ENCODE measurements around the gene CAMK2N2.

CAMK2N2 gene

GRCh38 chr3:184242297-184242685 is 19.1 kb downstream of the CAMK2N2 start:
- TF ChIP-seq, protein P1, sequence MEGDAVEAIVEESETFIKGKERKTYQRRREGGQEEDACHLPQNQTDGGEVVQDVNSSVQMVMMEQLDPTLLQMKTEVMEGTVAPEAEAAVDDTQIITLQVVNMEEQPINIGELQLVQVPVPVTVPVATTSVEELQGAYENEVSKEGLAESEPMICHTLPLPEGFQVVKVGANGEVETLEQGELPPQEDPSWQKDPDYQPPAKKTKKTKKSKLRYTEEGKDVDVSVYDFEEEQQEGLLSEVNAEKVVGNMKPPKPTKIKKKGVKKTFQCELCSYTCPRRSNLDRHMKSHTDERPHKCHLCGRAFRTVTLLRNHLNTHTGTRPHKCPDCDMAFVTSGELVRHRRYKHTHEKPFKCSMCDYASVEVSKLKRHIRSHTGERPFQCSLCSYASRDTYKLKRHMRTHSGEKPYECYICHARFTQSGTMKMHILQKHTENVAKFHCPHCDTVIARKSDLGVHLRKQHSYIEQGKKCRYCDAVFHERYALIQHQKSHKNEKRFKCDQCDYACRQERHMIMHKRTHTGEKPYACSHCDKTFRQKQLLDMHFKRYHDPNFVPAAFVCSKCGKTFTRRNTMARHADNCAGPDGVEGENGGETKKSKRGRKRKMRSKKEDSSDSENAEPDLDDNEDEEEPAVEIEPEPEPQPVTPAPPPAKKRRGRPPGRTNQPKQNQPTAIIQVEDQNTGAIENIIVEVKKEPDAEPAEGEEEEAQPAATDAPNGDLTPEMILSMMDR (conservative IDR thresholded peaks at IDR 0.05), result no peak; the same call in 1 of the 2 replicates
- no peak for TF ChIP-seq ZFX (IDR thresholded peaks at IDR 0.05)
- H3K27ac ChIP-seq, result peak overlapping the region; percentile 21

DNA sequence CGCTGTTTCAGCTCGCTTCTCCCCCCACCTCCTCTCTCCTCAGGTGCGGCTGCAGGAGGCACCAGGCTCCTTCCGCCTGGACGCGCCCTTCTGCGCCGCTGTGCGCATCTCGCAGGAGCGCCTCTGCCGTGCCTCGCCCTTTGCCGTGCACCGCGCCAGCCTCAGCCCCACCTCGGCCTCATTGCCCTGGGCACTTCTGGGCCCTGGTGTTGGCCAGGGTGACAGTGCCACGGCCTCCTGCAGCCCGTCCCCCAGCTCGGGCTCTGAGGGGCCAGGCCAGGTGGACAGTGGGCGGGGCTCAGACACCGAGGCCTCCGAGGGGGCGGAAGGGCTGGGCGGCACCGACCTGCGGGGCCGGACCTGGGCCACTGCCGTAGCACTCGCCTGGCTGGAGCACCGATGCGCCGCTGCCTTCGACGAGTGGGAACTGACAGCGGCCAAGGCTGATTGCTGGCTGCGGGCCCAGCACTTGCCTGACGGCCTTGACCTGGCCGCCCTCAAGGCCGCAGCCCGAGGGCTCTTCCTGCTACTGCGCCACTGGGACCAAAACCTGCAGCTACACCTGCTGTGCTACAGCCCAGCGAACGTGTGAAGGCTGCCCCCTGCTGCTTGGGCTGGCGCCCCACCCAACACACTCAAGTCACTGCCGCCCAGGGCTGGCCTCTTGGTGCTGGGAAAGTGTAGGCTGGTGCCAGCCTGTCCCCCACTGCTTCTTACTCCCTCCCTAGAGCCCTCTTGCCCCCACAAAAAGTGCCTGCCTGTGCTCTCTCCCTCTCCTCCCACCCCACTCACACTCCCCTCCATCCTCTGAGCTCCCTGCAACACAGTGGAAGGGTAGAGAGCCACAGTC is 19.7 kb downstream of the CAMK2N2 start:
- TF ChIP-seq ZFX (IDR thresholded peaks at IDR 0.05), result peak; percentile 29; the same call in 1 of the 2 replicates
- TF ChIP-seq, protein P1 (conservative IDR thresholded peaks at IDR 0.05), result peak; percentile 93
- peak overlapping the region; percentile 21 for H3K27ac ChIP-seq

GRCh38 chr3:184241141-184241446 is 20.3 kb downstream of the CAMK2N2 start:
- TF ChIP-seq, protein P1 (conservative IDR thresholded peaks at IDR 0.05), result no peak
- TF ChIP-seq ZFX (IDR thresholded peaks at IDR 0.05), result no peak
- peak overlapping the region; percentile 21; the same call in 1 of the 2 replicates for H3K27ac ChIP-seq

GRCh38 chr3:184240384-184241140 is 20.8 kb downstream of the CAMK2N2 start:
- no peak overlapping the region for H3K27ac ChIP-seq
- no peak for TF ChIP-seq ZFX (IDR thresholded peaks at IDR 0.05)
- TF ChIP-seq, protein P1 (conservative IDR thresholded peaks at IDR 0.05), result no peak

DNA sequence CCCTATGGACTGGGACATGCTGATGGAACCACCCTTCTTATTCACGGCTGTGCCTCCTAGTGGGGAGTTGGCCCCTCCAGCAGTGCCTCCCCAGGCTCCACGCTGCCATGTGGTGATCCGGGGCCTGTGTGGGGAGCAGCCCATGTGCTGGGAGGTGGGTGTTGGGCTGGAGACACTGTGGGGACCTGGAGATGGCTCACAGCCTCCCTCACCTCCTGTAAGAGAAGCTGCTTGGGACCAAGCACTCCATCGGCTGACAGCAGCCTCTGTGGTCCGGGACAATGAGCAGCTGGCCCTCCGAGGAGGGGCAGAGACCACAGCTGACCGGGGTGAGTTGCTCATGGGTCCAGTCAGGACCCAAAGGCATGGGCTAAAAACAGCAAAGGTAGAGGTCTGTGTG is 21.6 kb downstream of the CAMK2N2 start:
- H3K27ac ChIP-seq, result no peak overlapping the region
- TF ChIP-seq, protein P1 (conservative IDR thresholded peaks at IDR 0.05), result no peak
- TF ChIP-seq ZFX (IDR thresholded peaks at IDR 0.05), result no peak

DNA sequence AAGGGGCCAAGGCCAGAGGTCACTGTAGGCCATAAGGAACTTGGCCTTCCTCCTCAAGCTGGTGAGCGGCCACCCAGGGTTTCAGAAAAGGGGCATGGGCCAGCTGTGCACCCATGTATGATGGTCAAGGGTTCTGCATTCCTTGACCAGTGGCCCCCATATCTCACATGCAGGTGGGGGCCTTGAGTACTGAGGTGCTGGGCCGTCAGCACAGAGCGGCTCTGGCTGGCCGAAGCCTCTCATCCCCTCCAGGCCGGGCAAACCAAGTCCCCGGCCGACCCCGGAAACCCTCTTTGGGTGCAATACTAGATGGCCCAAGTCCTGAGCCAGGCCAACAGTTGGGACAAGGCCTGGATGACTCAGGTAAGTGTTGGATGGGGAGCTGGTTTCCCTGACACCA is 22.1 kb downstream of the CAMK2N2 start:
- H3K27ac ChIP-seq, result no peak overlapping the region
- TF ChIP-seq, protein P1 (conservative IDR thresholded peaks at IDR 0.05), result no peak
- no peak for TF ChIP-seq ZFX (IDR thresholded peaks at IDR 0.05)

GRCh38 chr3:184238246-184238818 is 23.0 kb downstream of the CAMK2N2 start:
- TF ChIP-seq ZFX (IDR thresholded peaks at IDR 0.05), result no peak
- TF ChIP-seq, protein P1 (conservative IDR thresholded peaks at IDR 0.05), result no peak
- H3K27ac ChIP-seq, result no peak overlapping the region

Measured in C4-2B (cell line).